K562 treated with DMSO at 1 percent for 48 hours (cell line): Measurements from ENCODE around the gene RINT1. TPM values are rescaled to one million over a fixed set of nuclear protein-coding genes. Genes with fewer than 3 reads are reported as not detected.

Source experiments
- total RNA-seq: library from RNA; unstranded; fragments of 300-600 nt; gene quantifications from 2 replicates; pipeline ENCODE4 v1.2.3, GENCODE V29; 2022; ENCODE audit warnings: low replicate concordance; ENCODE audit errors: extremely low read depth

The RINT1 gene
- not detected in 2 replicates for total RNA-seq

DNA sequence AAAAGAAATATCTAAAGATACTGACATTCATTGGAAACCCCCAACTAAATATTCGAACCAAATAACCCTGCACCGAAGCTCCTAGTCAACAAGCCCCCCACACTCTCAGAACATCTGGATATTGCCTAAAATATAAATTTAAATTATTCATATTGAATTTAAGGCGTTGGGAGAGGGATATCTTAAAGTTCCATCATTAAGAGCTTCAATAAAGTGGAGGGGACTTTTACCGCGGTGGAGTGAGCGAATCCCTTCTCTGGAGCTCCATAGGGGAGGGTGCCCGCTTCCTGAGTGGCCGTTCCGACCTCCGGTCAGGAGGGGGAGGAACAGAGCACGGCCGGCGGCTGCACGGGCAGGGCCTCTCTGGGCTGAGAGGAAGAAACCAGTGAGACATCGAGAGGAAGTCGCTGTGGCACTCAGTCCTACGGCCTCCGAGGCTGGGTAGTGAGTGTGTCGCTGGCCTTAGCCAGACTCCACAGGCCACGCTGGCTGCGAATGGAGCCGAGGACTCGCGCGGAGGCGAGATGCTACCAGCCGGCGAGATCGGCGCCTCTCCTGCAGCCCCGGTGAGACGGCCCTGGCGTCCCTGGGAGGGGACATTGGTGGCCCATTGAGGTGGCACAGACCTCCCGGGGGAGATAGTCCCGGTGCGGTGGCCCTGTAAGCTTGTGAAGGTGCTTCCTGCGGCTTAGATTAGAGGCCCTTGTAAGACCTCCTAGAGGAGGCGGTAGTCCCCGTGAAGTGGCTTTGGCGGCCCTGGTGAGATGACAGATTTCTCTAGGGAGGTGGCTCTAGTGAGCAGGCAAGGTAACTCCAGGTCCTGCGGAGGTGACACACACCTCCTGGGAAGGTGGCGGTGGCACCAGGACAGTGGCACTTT is at the start of gene RINT1:
RINT1 (plus strand) TSS at position 410 of the 880 bp plus-strand sequence; CDS start at position 525, 115 bp downstream.

DNA sequence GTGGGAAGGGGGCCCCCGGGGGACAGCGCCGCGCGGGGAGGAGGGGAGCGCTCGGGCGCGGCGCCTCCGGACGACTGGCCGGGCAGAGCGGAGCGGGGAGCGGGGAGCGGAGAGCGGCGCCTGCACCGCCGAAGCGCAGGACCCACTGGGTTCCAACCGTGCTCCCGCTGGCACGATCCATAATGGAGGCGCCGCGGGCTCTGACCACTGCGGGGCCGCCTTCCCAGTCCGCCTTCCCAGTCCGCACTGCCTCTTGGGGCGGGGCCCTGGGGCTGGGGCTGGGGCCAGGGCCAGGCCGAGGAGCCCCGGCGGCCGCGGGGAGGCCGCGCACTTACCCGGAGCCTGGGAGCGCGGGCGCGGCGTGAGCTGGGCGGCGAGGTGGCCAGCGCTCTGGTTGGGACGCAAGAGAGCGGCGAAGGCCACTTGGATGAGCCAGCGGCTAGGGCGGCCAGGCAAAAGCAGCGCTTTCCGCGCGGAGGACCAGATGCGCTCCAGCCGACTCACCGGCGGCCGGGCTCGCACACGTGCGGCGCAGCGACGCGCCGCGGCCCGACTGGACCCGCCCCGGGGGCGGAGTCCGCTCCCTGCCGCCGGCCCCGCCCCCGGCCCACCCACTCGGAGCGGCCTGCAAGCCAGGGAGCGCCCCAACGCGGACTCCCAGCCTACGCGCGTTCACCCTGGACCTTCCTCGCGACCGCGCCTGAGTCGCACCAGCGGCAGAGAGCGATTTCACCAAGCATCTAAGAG is 10.1 kb upstream of the RINT1 start, which contains the start of gene PUS7:
PUS7 (minus strand) TSS at position 555 of the 747 bp plus-strand sequence. CDS start 13,759 bp downstream, outside the sequence.

DNA sequence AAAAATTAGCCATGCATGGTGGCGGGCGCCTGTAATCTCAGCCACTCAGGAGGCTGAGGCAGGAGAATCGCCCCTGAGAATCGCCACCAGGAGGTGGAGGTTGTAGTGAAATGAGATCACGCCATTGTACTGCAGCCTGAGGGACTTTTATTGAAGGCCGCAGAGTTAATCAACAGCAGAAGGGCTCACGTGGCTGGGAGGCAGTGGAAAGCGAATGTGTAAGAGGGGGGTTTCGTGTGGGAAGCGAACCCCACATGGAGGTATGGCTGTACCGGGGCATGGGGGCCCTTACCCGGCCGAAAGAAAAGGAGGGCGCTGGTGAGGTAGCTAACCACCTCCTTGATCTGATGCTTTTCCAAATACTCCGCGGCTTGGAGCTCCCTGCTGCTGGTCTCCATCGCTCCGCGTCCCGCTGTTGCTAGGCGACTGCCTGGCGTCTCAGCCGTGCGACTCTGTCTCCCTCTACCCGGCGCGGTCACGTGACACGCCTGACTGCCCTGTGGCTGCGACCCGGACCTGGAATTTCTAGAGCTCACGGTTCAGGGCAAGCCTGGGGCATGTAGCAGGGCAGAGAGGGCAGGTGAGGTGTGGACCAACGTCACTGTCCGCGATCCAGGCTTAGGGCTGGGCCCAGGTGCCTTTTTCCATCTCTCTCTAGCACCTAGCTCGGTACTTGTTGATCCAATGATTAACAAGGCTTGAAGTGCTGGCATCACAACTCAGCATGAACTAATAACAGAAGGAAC is 49.2 kb downstream of the RINT1 start, which contains the start of gene EFCAB10:
EFCAB10 (minus strand) TSS at position 428 of the 746 bp plus-strand sequence; CDS start at position 398, 30 bp downstream.

Other genes starting within 250 kb of the RINT1 start
- not detected in 2 replicates for gene SRPK2, start 143.3 kb upstream of the RINT1 start, total RNA-seq
- gene PUS7, start 9.9 kb upstream of the RINT1 start, total RNA-seq = not detected in 2 replicates
- gene EFCAB10, start 49.3 kb downstream of the RINT1 start, total RNA-seq = not detected in 2 replicates